GM23338 (cell line): ENCODE results near the gene RIMS4. TPM values are rescaled to one million over a fixed set of nuclear protein-coding genes. Genes with fewer than 3 reads are reported as not detected.

Experiments
- ATAC-seq: fragments of 200-7000 bp; cut with Tn5 transposase; 3 replicates; pipeline ENCODE4 v1.9.1; 2020
- DNase-seq: peaks from one replicate; pipeline ENCODE4 v3.0.0-alpha.2; 2015; ENCODE audit warnings: low spot score
- H2AFZ ChIP-seq: fragments of 200-600 bp; sonication (generic); 2 replicates; pipeline ENCODE4 v1.8.0; 2016; ENCODE audit warnings: antibody characterized with exemption, mild to moderate bottlenecking, moderate library complexity
- H3F3A ChIP-seq: fragments of 200-600 bp; sonication (generic); replicated peaks from 2 replicates; pipeline ENCODE4 v1.8.0; 2017; ENCODE audit warnings: antibody characterized with exemption, mixed run types, low read depth
- H3K27ac ChIP-seq: fragments of 200-600 bp; sonication (generic); 2 replicates; pipeline ENCODE4 v1.6.1; 2016; ENCODE audit warnings: low read depth
- H3K27me3 ChIP-seq: fragments of 200-600 bp; sonication (generic); 2 replicates; pipeline ENCODE4 v1.8.0; 2016; ENCODE audit warnings: mild to moderate bottlenecking, mixed run types, moderate library complexity; ENCODE audit not compliant: insufficient read depth
- H3K36me3 ChIP-seq: fragments of 200-600 bp; sonication (generic); 2 replicates; pipeline ENCODE4 v1.8.0; 2016; ENCODE audit warnings: mild to moderate bottlenecking; ENCODE audit not compliant: insufficient read depth
- H3K4me1 ChIP-seq: fragments of 200-600 bp; sonication (generic); 2 replicates; pipeline ENCODE4 v1.8.0; 2016; ENCODE audit warnings: mild to moderate bottlenecking, moderate library complexity; ENCODE audit not compliant: insufficient read depth
- H3K4me2 ChIP-seq: fragments of 200-600 bp; sonication (generic); 2 replicates; pipeline ENCODE4 v1.7.1; 2017; ENCODE audit warnings: mixed run types
- H3K4me3 ChIP-seq: fragments of 200-600 bp; sonication (generic); 2 replicates; pipeline ENCODE4 v1.6.1; 2016; ENCODE audit warnings: mixed run types
- H3K79me2 ChIP-seq: fragments of 200-600 bp; sonication (generic); replicated peaks from 2 replicates; pipeline ENCODE4 v1.8.0; 2017; ENCODE audit warnings: mild to moderate bottlenecking; ENCODE audit not compliant: insufficient read depth
- H3K9me2 ChIP-seq: fragments of 200-600 bp; sonication (generic); 2 replicates; pipeline ENCODE4 v1.8.0; 2017; ENCODE audit not compliant: insufficient read depth
- H4K20me1 ChIP-seq: fragments of 200-600 bp; sonication (generic); replicated peaks from 2 replicates; pipeline ENCODE4 v1.8.0; 2017; ENCODE audit warnings: mild to moderate bottlenecking; ENCODE audit not compliant: insufficient read depth
- H3K27ac Mint-ChIP-seq: 2 replicates; pipeline ENCODE4 v1.8.0; 2020; ENCODE audit warnings: inconsistent platforms, mild to moderate bottlenecking, moderate library complexity, mixed read lengths
- H3K27me3 Mint-ChIP-seq: 3 replicates; pipeline ENCODE4 v1.8.0; 2022; ENCODE audit warnings: low read depth, mild to moderate bottlenecking, moderate library complexity, mixed read lengths, inconsistent platforms; ENCODE audit not compliant: insufficient read depth, poor library complexity
- H3K36me3 Mint-ChIP-seq: 3 replicates; pipeline ENCODE4 v1.8.0; 2021; ENCODE audit warnings: low read depth, mild to moderate bottlenecking, inconsistent platforms, moderate library complexity, mixed read lengths
- H3K4me1 Mint-ChIP-seq: 3 replicates; pipeline ENCODE4 v1.8.0; 2020; ENCODE audit warnings: mild to moderate bottlenecking, inconsistent platforms, mixed read lengths
- H3K4me3 Mint-ChIP-seq: 3 replicates; pipeline ENCODE4 v1.8.0; 2021; ENCODE audit warnings: moderate library complexity, mild to moderate bottlenecking, inconsistent platforms, mixed read lengths
- H3K9me3 Mint-ChIP-seq: 3 replicates; pipeline ENCODE4 v1.8.0; 2020; ENCODE audit warnings: moderate library complexity, mild to moderate bottlenecking, inconsistent platforms, mixed read lengths
- CREB1 ChIP-seq: fragments of 250-450 bp; sonication (Bioruptor Pico); IDR thresholded peaks from 2 replicates; pipeline ENCODE4 v1.5.0; 2020; ENCODE audit warnings: low read depth, mild to moderate bottlenecking, moderate library complexity
- ETS1 ChIP-seq: IDR thresholded peaks from 2 replicates; pipeline ENCODE4 v1.6.1; 2016; ENCODE audit warnings: antibody characterized with exemption
- EZH2phosphoT487 ChIP-seq: fragments of 200-600 bp; sonication (generic); IDR thresholded peaks from one replicate; pipeline ENCODE4 v1.8.1; 2018; ENCODE audit warnings: antibody characterized with exemption; ENCODE audit not compliant: unreplicated experiment
- POLR2AphosphoS5 ChIP-seq: IDR thresholded peaks from 2 replicates; pipeline ENCODE4 v1.6.1; 2016; ENCODE audit warnings: antibody characterized with exemption, low read depth
- REST ChIP-seq: IDR thresholded peaks from one replicate; pipeline ENCODE4 v1.6.1; 2018; ENCODE audit warnings: antibody characterized with exemption; ENCODE audit not compliant: unreplicated experiment
- ZNF114 ChIP-seq: fragments of 250-450 bp; sonication (Bioruptor Pico); IDR thresholded peaks from 2 replicates; pipeline ENCODE4 v1.5.0; 2020; ENCODE audit warnings: mild to moderate bottlenecking, moderate library complexity
- polyA plus RNA-seq: library from polyadenylated mRNA; unstranded; fragments of >200 nt; fragmentation: Nextera tagmentation; extraction: Ambion mirVana; gene quantifications from 2 replicates; pipeline ENCODE4 v1.2.1, GENCODE V29; 2016
- total RNA-seq: library from RNA; depleted of rRNA; stranded (reverse); fragments of >200 nt; shearing (Covaris generic); gene quantifications from 2 replicates; pipeline ENCODE4 v1.2.3, GENCODE V29; 2014

The RIMS4 gene
- total and polyA plus RNA-seq, 2 experiments from 2014 or later, result 3.5 to 39.7 TPM

- Mint-ChIP-seq H3K27ac (no peak overlapping the region), H3K4me3 (no peak overlapping the region; the same call in 2 of the 3 replicates), H3K4me1 (peaks cover 16% of the 10 kb centered on the region), H3K9me3 (no peaks in the 10 kb centered on the region; the same call in 1 of the 3 replicates), H3K27me3 (peaks cover 9% of the 10 kb centered on the region), H3K36me3 (peaks cover 4% of the 10 kb centered on the region; the same call in 1 of the 3 replicates)
- DNase-seq (peak; percentile 93), ATAC-seq (peak; percentile 73)
- Histone ChIP-seq H3K4me2 (no peak overlapping the region), H4K20me1 (no peaks in the 10 kb centered on the region), H3K79me2 (no peaks in the 10 kb centered on the region), H3F3A (no peaks in the 10 kb centered on the region), H2AFZ (no peak overlapping the region), H3K4me3 (no peak overlapping the region), H3K9me2 (no peaks in the 10 kb centered on the region), H3K27ac (no peak overlapping the region), H3K36me3 (no peaks in the 10 kb centered on the region), H3K4me1 (no peaks in the 10 kb centered on the region), H3K27me3 (no peaks in the 10 kb centered on the region)
- TF ChIP-seq CREB1 (CRISPR knock-in tag) (no peak), ETS1 (peak; percentile 62; the same call in 1 of the 2 replicates)
Measured at GRCh38 chr20:44738813-44739477, 71.4 kb downstream of the RIMS4 start.

GRCh38 chr20:44737116-44737515 is 73.2 kb downstream of the RIMS4 start:
- ATAC-seq (no peak), DNase-seq (no peak)
- no peak overlapping the region for H3K4me2 ChIP-seq
- no peaks in the 10 kb centered on the region for H3K36me3 ChIP-seq
- H3K27me3 Mint-ChIP-seq, result peaks cover 5% of the 10 kb centered on the region
- TF ChIP-seq EZH2phosphoT487, result no peak
- no peak for TF ChIP-seq ZNF114 (CRISPR knock-in tag)
- H4K20me1 ChIP-seq, result no peaks in the 10 kb centered on the region
- no peaks in the 10 kb centered on the region for H3K4me1 ChIP-seq
- no peak overlapping the region for H3K4me3 Mint-ChIP-seq
- H3F3A ChIP-seq, result no peaks in the 10 kb centered on the region
- H3K9me3 Mint-ChIP-seq, result no peaks in the 10 kb centered on the region; the same call in 1 of the 3 replicates
- H3K4me1 Mint-ChIP-seq, result peaks cover 28% of the 10 kb centered on the region
- no peak overlapping the region for H2AFZ ChIP-seq
- no peak overlapping the region for H3K4me3 ChIP-seq
- no peaks in the 10 kb centered on the region for H3K27me3 ChIP-seq
- H3K79me2 ChIP-seq, result no peaks in the 10 kb centered on the region
- no peak overlapping the region for H3K27ac Mint-ChIP-seq
- H3K9me2 ChIP-seq, result no peaks in the 10 kb centered on the region
- peaks cover 4% of the 10 kb centered on the region; the same call in 1 of the 3 replicates for H3K36me3 Mint-ChIP-seq
- no peak overlapping the region for H3K27ac ChIP-seq

- Mint-ChIP-seq H3K36me3 (peaks cover 4% of the 10 kb centered on the region; the same call in 1 of the 3 replicates), H3K27ac (peak overlapping the region; percentile 76; the same call in 1 of the 2 replicates), H3K27me3 (peaks cover 4% of the 10 kb centered on the region), H3K4me3 (no peak overlapping the region; the same call in 2 of the 3 replicates), H3K9me3 (no peaks in the 10 kb centered on the region; the same call in 1 of the 3 replicates), H3K4me1 (peaks cover 31% of the 10 kb centered on the region)
- Histone ChIP-seq H4K20me1 (no peaks in the 10 kb centered on the region), H3K27me3 (no peaks in the 10 kb centered on the region), H3F3A (no peaks in the 10 kb centered on the region), H3K4me2 (no peak overlapping the region), H2AFZ (no peak overlapping the region), H3K4me3 (no peak overlapping the region), H3K9me2 (no peaks in the 10 kb centered on the region), H3K4me1 (no peaks in the 10 kb centered on the region), H3K36me3 (no peaks in the 10 kb centered on the region), H3K79me2 (no peaks in the 10 kb centered on the region), H3K27ac (peak overlapping the region; percentile 6; the same call in 1 of the 2 replicates)
- ATAC-seq, result peak; percentile 94
- peak; percentile 95 for DNase-seq
- TF ChIP-seq CREB1 (CRISPR knock-in tag), result peak; percentile 30; the same call in 1 of the 2 replicates
- TF ChIP-seq REST, result no peak
- no peak for TF ChIP-seq POLR2AphosphoS5
- TF ChIP-seq EZH2phosphoT487, result no peak
Measured at GRCh38 chr20:44736170-44737021, 74.0 kb downstream of the RIMS4 start.
